ENCODE results near the gene PNPLA7. TPM values are rescaled to one million over a fixed set of nuclear protein-coding genes. Genes with fewer than 3 reads are reported as not detected.

The PNPLA7 gene
- total and polyA plus RNA-seq, 2 of the 13 experiments (the other 11 are each of a cell fraction or from before 2014, with no cell fraction given), result 0.42 to 1.5 TPM

DNA sequence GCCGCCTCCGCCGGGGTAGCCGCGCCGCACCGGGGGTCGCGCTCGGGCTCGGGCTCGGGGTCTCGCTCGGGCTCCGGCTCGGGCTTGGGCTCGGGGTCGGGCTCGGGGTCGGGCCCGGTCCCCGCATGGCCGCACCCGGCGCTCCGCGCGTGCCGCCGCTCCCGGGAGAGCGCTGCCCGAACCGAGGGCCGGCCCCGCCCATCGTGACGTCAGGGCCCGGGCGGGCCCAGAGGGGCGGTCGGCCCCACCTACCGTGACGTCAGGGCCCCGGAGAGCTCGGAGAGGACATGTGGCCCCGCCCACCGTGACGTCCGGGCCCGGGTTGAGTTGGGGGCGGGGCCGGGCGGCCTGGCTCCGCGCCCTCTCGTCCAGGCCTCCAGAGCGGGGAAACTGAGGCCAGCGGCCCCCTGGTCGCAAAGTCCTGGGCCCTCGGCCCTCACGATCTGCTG lies 91.0 kb downstream of the PNPLA7 start, which contains the start of gene NSMF (continued):
- TF ChIP-seq ZNF549 (CRISPR knock-in tag; IDR thresholded peaks at IDR 0.05) (no peak), PRPF4 (IDR thresholded peaks at IDR 0.05; ENCODE audit: low read depth, low read length, poor library complexity, severe bottlenecking) (no peak), CREB1 (IDR thresholded peaks at IDR 0.05) (peak; percentile 99), CREB1 (CRISPR knock-in tag; IDR thresholded peaks at IDR 0.05) (no peak), ZBTB20 (CRISPR knock-in tag; IDR thresholded peaks at IDR 0.05; ENCODE audit: borderline replicate concordance, low read depth) (no peak), ZFX (CRISPR knock-in tag; IDR thresholded peaks at IDR 0.05; ENCODE audit: low read depth) (peak; percentile 65; the same call in 1 of the 2 replicates), ZSCAN31 (CRISPR knock-in tag; IDR thresholded peaks at IDR 0.05; ENCODE audit: low read depth) (no peak), SPEN (CRISPR knock-in tag; IDR thresholded peaks at IDR 0.05; ENCODE audit: low read depth) (0 out of 2 replicates have a peak, but pooled peaks have one; percentile 33), CBX1 (IDR thresholded peaks at IDR 0.05; ENCODE audit: low read depth) (no peak), PHB2 (IDR thresholded peaks at IDR 0.05; ENCODE audit: partially characterized antibody) (no peak), ZNF431 (CRISPR knock-in tag; IDR thresholded peaks at IDR 0.05; ENCODE audit: borderline replicate concordance, low read depth) (peak; percentile 53; the same call in 1 of the 2 replicates), KAT8 (CRISPR knock-in tag; IDR thresholded peaks at IDR 0.05) (peak; percentile 48; the same call in 1 of the 2 replicates), ZFP36L1 (CRISPR knock-in tag; IDR thresholded peaks at IDR 0.05) (no peak; the same call in 1 of the 2 replicates), BHLHE40 (IDR thresholded peaks at IDR 0.05; ENCODE audit: low read length) (peak; percentile 47; the same call in 1 of the 2 replicates), MAF1 (CRISPR knock-in tag; IDR thresholded peaks at IDR 0.05; ENCODE audit: borderline replicate concordance) (no peak), FLYWCH1 (CRISPR knock-in tag; IDR thresholded peaks at IDR 0.05) (no peak), FIP1L1 (IDR thresholded peaks at IDR 0.05; ENCODE audit: borderline replicate concordance, insufficient read depth, low read depth, low read length) (no peak), ZNF296 (CRISPR knock-in tag; conservative IDR thresholded peaks at IDR 0.05) (no peak), EP300 (IDR thresholded peaks at IDR 0.05; ENCODE audit: low read depth in 2 of 2, low read length in 2 of 2) (0 out of 4 replicates have a peak, but pooled peaks of 1 of the 2 experiments have one; percentile 1), EP300 (CRISPR knock-in tag; IDR thresholded peaks at IDR 0.05; ENCODE audit: borderline replicate concordance) (no peak)
- TF ChIP-seq, protein P1, sequence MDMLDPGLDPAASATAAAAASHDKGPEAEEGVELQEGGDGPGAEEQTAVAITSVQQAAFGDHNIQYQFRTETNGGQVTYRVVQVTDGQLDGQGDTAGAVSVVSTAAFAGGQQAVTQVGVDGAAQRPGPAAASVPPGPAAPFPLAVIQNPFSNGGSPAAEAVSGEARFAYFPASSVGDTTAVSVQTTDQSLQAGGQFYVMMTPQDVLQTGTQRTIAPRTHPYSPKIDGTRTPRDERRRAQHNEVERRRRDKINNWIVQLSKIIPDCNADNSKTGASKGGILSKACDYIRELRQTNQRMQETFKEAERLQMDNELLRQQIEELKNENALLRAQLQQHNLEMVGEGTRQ (IDR thresholded peaks at IDR 0.05; ENCODE audit: low read depth, low read length), result 0 out of 2 replicates have a peak, but pooled peaks have one; percentile 9
- TF ChIP-seq, protein P1 (CRISPR knock-in tag; IDR thresholded peaks at IDR 0.05; ENCODE audit: borderline replicate concordance), result 0 out of 2 replicates have a peak, but pooled peaks have one; percentile 39
- TF ChIP-seq, protein P2, sequence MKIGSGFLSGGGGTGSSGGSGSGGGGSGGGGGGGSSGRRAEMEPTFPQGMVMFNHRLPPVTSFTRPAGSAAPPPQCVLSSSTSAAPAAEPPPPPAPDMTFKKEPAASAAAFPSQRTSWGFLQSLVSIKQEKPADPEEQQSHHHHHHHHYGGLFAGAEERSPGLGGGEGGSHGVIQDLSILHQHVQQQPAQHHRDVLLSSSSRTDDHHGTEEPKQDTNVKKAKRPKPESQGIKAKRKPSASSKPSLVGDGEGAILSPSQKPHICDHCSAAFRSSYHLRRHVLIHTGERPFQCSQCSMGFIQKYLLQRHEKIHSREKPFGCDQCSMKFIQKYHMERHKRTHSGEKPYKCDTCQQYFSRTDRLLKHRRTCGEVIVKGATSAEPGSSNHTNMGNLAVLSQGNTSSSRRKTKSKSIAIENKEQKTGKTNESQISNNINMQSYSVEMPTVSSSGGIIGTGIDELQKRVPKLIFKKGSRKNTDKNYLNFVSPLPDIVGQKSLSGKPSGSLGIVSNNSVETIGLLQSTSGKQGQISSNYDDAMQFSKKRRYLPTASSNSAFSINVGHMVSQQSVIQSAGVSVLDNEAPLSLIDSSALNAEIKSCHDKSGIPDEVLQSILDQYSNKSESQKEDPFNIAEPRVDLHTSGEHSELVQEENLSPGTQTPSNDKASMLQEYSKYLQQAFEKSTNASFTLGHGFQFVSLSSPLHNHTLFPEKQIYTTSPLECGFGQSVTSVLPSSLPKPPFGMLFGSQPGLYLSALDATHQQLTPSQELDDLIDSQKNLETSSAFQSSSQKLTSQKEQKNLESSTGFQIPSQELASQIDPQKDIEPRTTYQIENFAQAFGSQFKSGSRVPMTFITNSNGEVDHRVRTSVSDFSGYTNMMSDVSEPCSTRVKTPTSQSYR (CRISPR knock-in tag; IDR thresholded peaks at IDR 0.05; ENCODE audit: borderline replicate concordance), result no peak; the same call in 1 of the 2 replicates
- TF ChIP-seq, protein P3, sequence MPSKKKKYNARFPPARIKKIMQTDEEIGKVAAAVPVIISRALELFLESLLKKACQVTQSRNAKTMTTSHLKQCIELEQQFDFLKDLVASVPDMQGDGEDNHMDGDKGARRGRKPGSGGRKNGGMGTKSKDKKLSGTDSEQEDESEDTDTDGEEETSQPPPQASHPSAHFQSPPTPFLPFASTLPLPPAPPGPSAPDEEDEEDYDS (CRISPR knock-in tag; IDR thresholded peaks at IDR 0.05), result peak; percentile 97
- TF ChIP-seq, protein P4, sequence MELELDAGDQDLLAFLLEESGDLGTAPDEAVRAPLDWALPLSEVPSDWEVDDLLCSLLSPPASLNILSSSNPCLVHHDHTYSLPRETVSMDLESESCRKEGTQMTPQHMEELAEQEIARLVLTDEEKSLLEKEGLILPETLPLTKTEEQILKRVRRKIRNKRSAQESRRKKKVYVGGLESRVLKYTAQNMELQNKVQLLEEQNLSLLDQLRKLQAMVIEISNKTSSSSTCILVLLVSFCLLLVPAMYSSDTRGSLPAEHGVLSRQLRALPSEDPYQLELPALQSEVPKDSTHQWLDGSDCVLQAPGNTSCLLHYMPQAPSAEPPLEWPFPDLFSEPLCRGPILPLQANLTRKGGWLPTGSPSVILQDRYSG (CRISPR knock-in tag; IDR thresholded peaks at IDR 0.05), result no peak

All from HepG2 (cell line).